GM12874 (cell line): ENCODE data around the gene CCDC70.

Source experiments
- CTCF ChIP-seq: IDR thresholded peaks from 2 replicates; pipeline ENCODE4 v1.5.1; 2011; ENCODE audit warnings: low read depth, mild to moderate bottlenecking, control low read depth, low read length, moderate library complexity; ENCODE audit not compliant: insufficient read depth

CCDC70 gene

DNA sequence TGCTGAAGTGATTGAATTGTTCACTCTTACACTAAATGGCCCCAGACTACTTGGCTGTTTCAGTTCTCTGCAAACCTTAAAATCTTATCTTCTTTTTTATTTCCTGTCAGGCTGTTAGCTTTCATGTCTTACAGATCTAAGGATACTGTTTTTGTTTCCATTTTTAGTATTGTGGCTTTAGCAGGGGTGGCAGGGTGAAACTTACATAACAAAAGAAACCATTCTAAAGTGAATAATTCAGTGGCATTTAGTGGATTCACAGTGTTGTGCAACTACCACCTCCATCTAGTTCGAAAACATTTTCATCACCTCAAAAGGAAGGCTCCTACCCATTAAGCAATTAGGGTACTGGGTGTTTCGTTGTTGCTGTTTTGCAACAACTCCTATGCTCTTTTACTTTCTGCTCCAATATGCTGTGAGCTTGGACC, 36.6 kb upstream of the CCDC70 start:
- no peak for TF ChIP-seq CTCF

DNA sequence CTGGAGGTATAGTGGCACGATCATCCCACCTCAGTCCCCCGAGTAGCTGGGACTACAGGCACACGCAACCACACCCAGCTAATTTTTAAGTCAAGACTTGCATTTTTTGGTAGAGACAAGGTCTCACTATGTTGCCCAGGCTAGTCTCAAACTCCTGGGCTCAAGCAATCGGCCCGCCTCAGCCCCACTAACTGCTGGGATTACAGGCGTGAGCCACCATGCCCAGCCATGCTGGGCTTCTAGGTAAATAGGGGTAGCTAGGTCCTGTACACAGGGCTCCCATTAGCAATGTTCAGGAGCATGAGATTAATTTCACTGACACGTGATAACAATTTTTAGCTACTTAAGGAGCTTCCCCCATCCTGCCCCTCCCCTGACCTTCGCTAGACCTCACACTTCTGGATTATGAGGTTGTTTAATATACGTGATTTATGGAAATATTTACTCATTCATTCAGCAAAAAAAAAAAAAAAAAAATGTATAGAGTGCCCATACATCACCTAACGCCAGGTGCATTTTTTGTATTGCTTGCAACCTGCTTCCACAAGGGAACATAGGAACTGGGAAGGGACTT, 36.0 kb upstream of the CCDC70 start:
- TF ChIP-seq CTCF, result no peak

GRCh38 chr13:51826606-51827005, 35.2 kb upstream of the CCDC70 start:
- TF ChIP-seq CTCF, result no peak

DNA sequence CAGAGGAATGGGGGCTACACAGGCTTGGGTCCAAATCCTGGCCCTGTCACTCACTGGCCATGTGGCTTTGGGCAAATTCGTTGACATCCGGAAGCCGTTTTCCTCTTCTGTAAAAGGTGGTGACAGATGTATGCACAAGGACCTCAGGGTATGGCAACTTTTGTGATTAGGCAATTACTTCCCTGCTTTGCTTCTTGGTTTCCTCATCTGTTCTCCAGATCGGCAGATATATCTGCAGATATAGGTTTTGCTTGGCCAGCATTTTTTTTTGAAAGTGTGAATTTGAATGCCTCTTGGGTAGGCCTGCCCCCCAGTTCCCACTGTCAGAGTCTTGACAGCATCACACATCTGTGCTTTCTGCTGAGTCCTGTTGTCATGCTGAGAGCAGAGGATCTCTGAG, 34.5 kb upstream of the CCDC70 start:
- TF ChIP-seq CTCF, result no peak

GRCh38 chr13:51828730-51829567, 32.8 kb upstream of the CCDC70 start:
- no peak for TF ChIP-seq CTCF

GRCh38 chr13:51829568-51829899, 32.2 kb upstream of the CCDC70 start:
- TF ChIP-seq CTCF, result no peak

GRCh38 chr13:51831519-51831918, 30.2 kb upstream of the CCDC70 start:
- TF ChIP-seq CTCF, result no peak
